GM10248 (cell line): ENCODE results near the gene ALPP.

Experiments used
- CTCF ChIA-PET: fragments of 300-600 bp; sonication (Branson Sonifier 250); formaldehyde crosslinking; extraction: SDS; loops from one replicate; lab custom pipeline; 2021; ENCODE audit warnings: antibody characterized with exemption; lab: Yijun Ruan, JAX
- POLR2A ChIA-PET: fragments of 350-650 bp; sonication (Branson Sonifier 250); formaldehyde crosslinking; extraction: SDS; loops from one replicate; lab custom pipeline; 2020; ENCODE audit warnings: antibody characterized with exemption; lab: Yijun Ruan, JAX
- DNase-seq: peaks from one replicate; pipeline ENCODE4 v3.0.0; 2012; ENCODE audit errors: extremely low spot score
- CTCF ChIP-seq: IDR thresholded peaks from 2 replicates; pipeline ENCODE4 v1.5.1; 2012; ENCODE audit warnings: mild to moderate bottlenecking, low read depth; ENCODE audit errors: extremely low read depth, missing control alignments, control extremely low read depth

Gene ALPP

GRCh38 chr2:232339121-232340081, 39.1 kb upstream of the ALPP start:
- DNase-seq, result no peak
- CTCF ChIA-PET, result interaction anchor here (0.8 to 0.9 kb wide), 2 partner anchors 13 to 23 kb away, joined by 3 read pairs; no protein-coding TSS in a partner anchor
- no peak for TF ChIP-seq CTCF
- POLR2A ChIA-PET, result no interaction called here

- no peak for TF ChIP-seq CTCF
- DNase-seq, result no peak
- ChIA-PET CTCF (interaction anchor here (0.7 to 1.6 kb wide), 6 partner anchors 14 to 416 kb away, joined by 3 to 5 read pairs (median 4); no protein-coding TSS in a partner anchor), POLR2A (no interaction called here)
Measured at GRCh38 chr2:232340171-232340935, 38.2 kb upstream of the ALPP start.

- TF ChIP-seq CTCF, result no peak
- DNase-seq, result no peak
- ChIA-PET POLR2A (no interaction called here), CTCF (interaction anchor here (1.1 to 1.6 kb wide), 5 partner anchors 15 to 103 kb away, joined by 3 to 5 read pairs (median 4); no protein-coding TSS in a partner anchor)
Measured at GRCh38 chr2:232341061-232341738, 37.4 kb upstream of the ALPP start.

GRCh38 chr2:232341739-232342126, 36.8 kb upstream of the ALPP start:
- TF ChIP-seq CTCF, result no peak
- ChIA-PET CTCF (interaction anchor here (1.1 to 1.6 kb wide), 5 partner anchors 16 to 103 kb away, joined by 3 to 5 read pairs (median 4); no protein-coding TSS in a partner anchor), POLR2A (no interaction called here)
- DNase-seq, result no peak

DNA sequence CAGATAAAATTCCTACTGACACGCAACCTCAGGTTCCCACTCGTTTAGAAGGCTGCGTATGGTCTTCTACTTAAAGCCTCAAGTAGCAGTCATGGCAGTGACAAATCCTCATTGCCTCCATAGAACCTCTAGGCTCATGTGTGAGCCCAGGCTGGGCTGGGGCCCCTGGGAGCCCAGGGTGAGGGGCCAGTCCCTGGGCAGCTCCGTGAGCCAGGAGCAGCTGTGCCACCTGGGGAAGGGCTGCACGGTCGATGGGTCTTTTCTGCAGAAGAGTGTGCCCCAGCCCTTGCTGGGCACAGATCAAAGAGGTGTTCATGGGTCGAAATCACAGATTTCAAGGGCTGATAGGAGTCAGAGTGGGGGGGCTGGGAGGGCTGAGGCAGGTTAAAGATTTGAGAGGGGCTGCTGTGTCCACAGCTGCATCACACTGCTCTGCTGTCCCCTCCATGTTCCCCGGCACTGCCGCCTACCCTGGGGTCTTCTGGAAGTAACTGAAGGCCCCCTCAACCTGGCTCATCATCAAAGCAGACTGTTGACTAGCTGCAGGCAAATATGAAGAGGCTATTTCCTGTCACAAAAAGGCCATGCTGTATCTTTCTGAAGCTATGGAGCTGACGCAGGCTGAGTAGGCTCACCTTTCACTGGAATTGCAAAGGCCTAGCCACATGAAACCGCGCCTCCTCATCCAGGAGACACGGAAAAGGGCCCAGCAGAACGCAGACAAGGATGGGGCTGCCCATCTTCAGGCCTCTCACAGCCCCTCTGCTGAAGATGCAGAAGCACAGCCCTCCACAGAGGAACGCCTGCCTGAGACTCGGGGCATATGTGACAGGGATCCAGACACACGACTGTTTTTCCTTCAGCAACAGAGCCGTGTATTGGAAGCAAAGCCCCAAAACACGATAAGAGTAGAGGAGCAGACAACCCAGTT, 35.7 kb upstream of the ALPP start:
- no peak for DNase-seq
- TF ChIP-seq CTCF, result no peak
- CTCF ChIA-PET, result interaction anchor here (1.1 to 2.1 kb wide), 2 partner anchors 12 to 16 kb away, joined by 3 to 7 read pairs; no protein-coding TSS in a partner anchor
- POLR2A ChIA-PET, result no interaction called here
